PC-3 (cell line): ENCODE data around the gene HHATL. TPM values are rescaled to one million over a fixed set of nuclear protein-coding genes. Genes with fewer than 3 reads are reported as not detected.

Experiments used
- ATAC-seq: fragments of 200-7000 bp; cut with Tn5 transposase; 2 replicates; pipeline ENCODE4 v1.9.1; 2020; ENCODE audit warnings: mild to moderate bottlenecking, moderate library complexity
- BruUV-seq: library from RNA; stranded (reverse); fragments of 400-500 nt; replicated peaks from 2 replicates; lab custom pipeline; 2021; lab: Mats Ljungman, UMichigan
- CTCF ChIA-PET: fragments of 300-600 bp; sonication (Branson Sonifier 250); formaldehyde crosslinking; loops from one replicate; lab custom pipeline; 2022; ENCODE audit warnings: antibody characterized with exemption; lab: Charles Lee
- POLR2A ChIA-PET: fragments of 300-600 bp; sonication (Branson Sonifier 250); formaldehyde crosslinking; loops from one replicate; lab custom pipeline; 2022; ENCODE audit warnings: antibody characterized with exemption; ENCODE audit not compliant: unreplicated experiment; lab: Charles Lee
- DNase-seq: peaks from one replicate; pipeline ENCODE4 v3.0.0-alpha.2; 2015
- H2AFZ ChIP-seq: fragments of 300-600 bp; sonication (generic); 2 replicates; pipeline ENCODE4 v1.6.0; 2016; ENCODE audit warnings: antibody characterized with exemption, low read length
- H3F3A ChIP-seq: fragments of 300-600 bp; sonication (generic); one replicate; pipeline ENCODE4 v1.6.0; 2017; ENCODE audit warnings: antibody characterized with exemption, low read length, control low read depth, mild to moderate bottlenecking; ENCODE audit not compliant: unreplicated experiment
- H3K27ac ChIP-seq: fragments of 300-600 bp; sonication (generic); 2 replicates; pipeline ENCODE4 v1.5.1; 2016; ENCODE audit warnings: mild to moderate bottlenecking, low read length
- H3K27me3 ChIP-seq: fragments of 300-600 bp; sonication (generic); 2 replicates; pipeline ENCODE4 v1.6.1; 2016; ENCODE audit warnings: low read length, mixed read lengths
- H3K36me3 ChIP-seq: fragments of 300-600 bp; sonication (generic); 2 replicates; pipeline ENCODE4 v1.6.1; 2016; ENCODE audit warnings: low read depth, mixed run types, low read length, mixed read lengths
- H3K4me1 ChIP-seq: fragments of 300-600 bp; sonication (generic); 2 replicates; pipeline ENCODE4 v1.5.1; 2016; ENCODE audit warnings: low read length; ENCODE audit not compliant: insufficient read depth
- H3K4me2 ChIP-seq: fragments of 300-600 bp; sonication (generic); 2 replicates; pipeline ENCODE4 v1.6.0; 2016; ENCODE audit warnings: low read length
- H3K4me3 ChIP-seq: fragments of 300-600 bp; sonication (generic); 2 replicates; pipeline ENCODE4 v1.5.1; 2016; ENCODE audit warnings: mild to moderate bottlenecking, low read length, mixed read lengths
- H3K79me2 ChIP-seq: fragments of 300-600 bp; sonication (generic); 2 replicates; pipeline ENCODE4 v1.6.1; 2017; ENCODE audit warnings: low read length, mixed read lengths
- H3K9ac ChIP-seq: fragments of 300-600 bp; sonication (generic); 2 replicates; pipeline ENCODE4 v1.6.0; 2016; ENCODE audit warnings: mild to moderate bottlenecking, low read length
- H3K9me2 ChIP-seq: fragments of 300-600 bp; sonication (generic); replicated peaks from 2 replicates; pipeline ENCODE4 v1.6.1; 2016; ENCODE audit warnings: mixed run types, low read length, mixed read lengths
- H3K9me3 ChIP-seq: fragments of 300-600 bp; sonication (generic); 2 replicates; pipeline ENCODE4 v1.6.1; 2016; ENCODE audit warnings: low read length, mixed read lengths
- H4K20me1 ChIP-seq: fragments of 300-600 bp; sonication (generic); 2 replicates; pipeline ENCODE4 v1.6.1; 2016; ENCODE audit warnings: low read length, mixed read lengths
- EZH2 ChIP-seq: fragments of 300-600 bp; sonication (generic); IDR thresholded peaks from one replicate; pipeline ENCODE4 v1.6.1; 2017; ENCODE audit warnings: antibody characterized with exemption, mild to moderate bottlenecking, low read length; ENCODE audit not compliant: unreplicated experiment
- EZH2phosphoT487 ChIP-seq: fragments of 300-600 bp; sonication (generic); IDR thresholded peaks from 2 replicates; pipeline ENCODE4 v1.6.1; 2018; ENCODE audit warnings: mild to moderate bottlenecking, antibody characterized with exemption, low read length, borderline replicate concordance
- intact Hi-C: fragments of 100-400 bp; cut with micrococcal nuclease; formaldehyde crosslinking; loops from 2 replicates; pipeline ENCODE4 v1.9.0; 2023
- total RNA-seq: library from RNA; depleted of rRNA; stranded (reverse); fragments of >200 nt; gene quantifications from 2 replicates; pipeline ENCODE4 v1.2.3, GENCODE V29; 2014
- TF ChIP-seq, protein P1 (sequence below): fragments of 300-600 bp; sonication (generic); conservative IDR thresholded peaks from 2 replicates; pipeline ENCODE4 v1.5.1; 2017; ENCODE audit warnings: antibody characterized with exemption, low read depth, mild to moderate bottlenecking, low read length

The HHATL gene
- total RNA-seq, 1 experiment from 2014 or later: not detected

DNA sequence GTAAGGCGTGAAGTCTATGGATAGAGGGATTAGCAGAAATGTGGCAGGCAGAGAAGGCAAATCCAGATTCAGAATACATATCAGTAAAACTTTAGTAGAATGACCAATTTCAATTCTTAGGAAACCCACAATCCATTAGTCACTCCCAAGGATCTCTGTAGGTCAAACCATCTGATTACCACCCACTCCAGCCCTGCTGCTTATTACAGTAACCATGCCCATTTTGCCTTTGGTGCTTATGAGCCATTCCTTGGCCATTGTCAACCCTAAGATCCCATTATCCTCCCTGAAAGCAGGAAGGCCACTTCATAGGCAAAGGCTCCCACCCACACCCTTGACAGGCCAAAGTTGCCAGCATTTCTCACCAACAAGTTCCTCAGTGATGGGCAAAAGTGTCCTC lies 22.3 kb downstream of the HHATL start:
- H3K9ac ChIP-seq: no peak overlapping the region
- peaks cover 15% of the 10 kb centered on the region for H3K4me1 ChIP-seq
- H3K9me2 ChIP-seq: no peaks in the 10 kb centered on the region
- intact Hi-C loops: no loop called here
- no peak overlapping the region for H2AFZ ChIP-seq
- no peaks in the 10 kb centered on the region for H3F3A ChIP-seq
- no TSS peak for BruUV-seq
- H3K36me3 ChIP-seq: no peaks in the 10 kb centered on the region
- H3K27ac ChIP-seq: no peak overlapping the region
- ChIA-PET CTCF (no interaction called here), POLR2A (no interaction called here)
- H3K4me2 ChIP-seq: no peak overlapping the region
- H3K27me3 ChIP-seq: no peaks in the 10 kb centered on the region
- H4K20me1 ChIP-seq: no peaks in the 10 kb centered on the region
- TF ChIP-seq, protein P1, sequence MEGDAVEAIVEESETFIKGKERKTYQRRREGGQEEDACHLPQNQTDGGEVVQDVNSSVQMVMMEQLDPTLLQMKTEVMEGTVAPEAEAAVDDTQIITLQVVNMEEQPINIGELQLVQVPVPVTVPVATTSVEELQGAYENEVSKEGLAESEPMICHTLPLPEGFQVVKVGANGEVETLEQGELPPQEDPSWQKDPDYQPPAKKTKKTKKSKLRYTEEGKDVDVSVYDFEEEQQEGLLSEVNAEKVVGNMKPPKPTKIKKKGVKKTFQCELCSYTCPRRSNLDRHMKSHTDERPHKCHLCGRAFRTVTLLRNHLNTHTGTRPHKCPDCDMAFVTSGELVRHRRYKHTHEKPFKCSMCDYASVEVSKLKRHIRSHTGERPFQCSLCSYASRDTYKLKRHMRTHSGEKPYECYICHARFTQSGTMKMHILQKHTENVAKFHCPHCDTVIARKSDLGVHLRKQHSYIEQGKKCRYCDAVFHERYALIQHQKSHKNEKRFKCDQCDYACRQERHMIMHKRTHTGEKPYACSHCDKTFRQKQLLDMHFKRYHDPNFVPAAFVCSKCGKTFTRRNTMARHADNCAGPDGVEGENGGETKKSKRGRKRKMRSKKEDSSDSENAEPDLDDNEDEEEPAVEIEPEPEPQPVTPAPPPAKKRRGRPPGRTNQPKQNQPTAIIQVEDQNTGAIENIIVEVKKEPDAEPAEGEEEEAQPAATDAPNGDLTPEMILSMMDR: no peak
- TF ChIP-seq EZH2 (no peak), EZH2phosphoT487 (no peak)
- no peak overlapping the region for H3K4me3 ChIP-seq
- peaks cover 3% of the 10 kb centered on the region; the same call in 1 of the 2 replicates for H3K9me3 ChIP-seq
- ATAC-seq: no peak
- no peak for DNase-seq
- no peaks in the 10 kb centered on the region for H3K79me2 ChIP-seq

DNA sequence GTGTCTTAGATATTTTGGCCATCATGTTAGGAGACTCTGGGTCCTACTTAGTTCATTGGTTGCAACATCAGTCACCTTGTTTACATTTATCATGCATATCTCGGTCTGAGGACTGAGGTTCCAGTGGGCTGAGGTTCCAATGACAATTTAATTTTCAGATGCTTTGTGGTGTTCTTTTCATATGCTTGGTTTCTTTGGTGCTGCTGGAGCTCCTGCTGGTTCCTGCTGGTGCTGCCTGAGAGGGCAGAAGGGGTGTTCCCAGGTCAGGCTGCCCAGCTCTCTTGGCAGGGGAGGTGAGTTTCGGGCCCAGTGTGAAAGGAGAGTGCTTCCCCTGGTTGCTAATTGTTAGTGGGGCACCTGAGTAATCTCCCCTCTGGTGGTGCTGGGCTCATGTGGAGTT lies 24.2 kb downstream of the HHATL start:
- DNase-seq: no peak
- no peaks in the 10 kb centered on the region for H4K20me1 ChIP-seq
- intact Hi-C loops: no loop called here
- ChIA-PET CTCF (no interaction called here), POLR2A (no interaction called here)
- no TSS peak for BruUV-seq
- no peak overlapping the region for H3K4me2 ChIP-seq
- no peak for TF ChIP-seq EZH2phosphoT487
- TF ChIP-seq, protein P1: no peak
- TF ChIP-seq EZH2: no peak
- no peaks in the 10 kb centered on the region for H3K36me3 ChIP-seq
- H3K27me3 ChIP-seq: no peaks in the 10 kb centered on the region
- H3K4me3 ChIP-seq: no peak overlapping the region
- no peaks in the 10 kb centered on the region for H3F3A ChIP-seq
- H2AFZ ChIP-seq: no peak overlapping the region
- H3K4me1 ChIP-seq: peaks cover 3% of the 10 kb centered on the region
- no peak for ATAC-seq
- H3K9me2 ChIP-seq: no peaks in the 10 kb centered on the region
- H3K9me3 ChIP-seq: peaks cover 3% of the 10 kb centered on the region; the same call in 1 of the 2 replicates
- H3K27ac ChIP-seq: no peak overlapping the region
- H3K9ac ChIP-seq: no peak overlapping the region
- no peaks in the 10 kb centered on the region for H3K79me2 ChIP-seq

DNA sequence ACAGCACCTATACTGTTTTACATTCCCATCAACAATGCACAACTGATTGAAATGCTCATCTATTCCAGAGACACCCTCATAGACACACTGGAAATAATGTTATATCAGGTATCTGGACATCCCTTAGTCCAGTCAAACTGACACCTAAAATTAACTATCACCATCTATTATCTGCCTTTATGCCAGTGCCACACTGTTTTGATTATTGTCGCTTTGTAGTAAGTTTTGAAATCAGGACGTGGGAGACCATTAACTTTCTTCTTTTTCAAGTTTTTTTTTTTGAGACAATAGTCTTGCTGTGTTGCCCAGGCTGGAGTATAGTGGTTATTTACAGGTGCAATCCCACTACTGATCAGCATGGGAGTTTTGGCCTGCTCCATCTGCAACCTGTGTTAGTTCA lies 26.7 kb downstream of the HHATL start:
- Histone ChIP-seq H3K4me3 (no peak overlapping the region), H3K79me2 (no peaks in the 10 kb centered on the region), H3K27ac (no peak overlapping the region), H3K9me2 (no peaks in the 10 kb centered on the region), H3K9ac (no peak overlapping the region), H4K20me1 (no peaks in the 10 kb centered on the region), H3K4me1 (no peaks in the 10 kb centered on the region; the same call in 1 of the 2 replicates), H2AFZ (no peak overlapping the region), H3K9me3 (peaks cover 3% of the 10 kb centered on the region; the same call in 1 of the 2 replicates), H3K36me3 (no peaks in the 10 kb centered on the region), H3F3A (no peaks in the 10 kb centered on the region), H3K27me3 (no peaks in the 10 kb centered on the region), H3K4me2 (no peak overlapping the region)
- CTCF ChIA-PET: no interaction called here
- POLR2A ChIA-PET: no interaction called here
- ATAC-seq (no peak), DNase-seq (no peak)
- intact Hi-C loops: no loop called here
- BruUV-seq: no TSS peak
- TF ChIP-seq EZH2 (no peak), EZH2phosphoT487 (no peak)
- TF ChIP-seq, protein P1: no peak
